Trophoblast cell (in vitro differentiated cells and primary cell): ENCODE results near the gene NHERF1.

ENCODE experiments used
- DNase-seq, 2 donors: peaks; one replicate each; pipeline ENCODE4 v3.0.0-alpha.2; 2016
- H2AFZ ChIP-seq: 2 replicates; pipeline ENCODE4 v1.6.1; 2013; ENCODE audit warnings: low read length, moderate library complexity, mild to moderate bottlenecking; ENCODE audit not compliant: insufficient read depth, poor library complexity
- H2AK5ac ChIP-seq: 2 replicates; pipeline ENCODE4 v1.6.1; 2013; ENCODE audit warnings: mild to moderate bottlenecking, low read length
- H2BK120ac ChIP-seq: 2 replicates; pipeline ENCODE4 v1.6.1; 2013; ENCODE audit warnings: low read length, mild to moderate bottlenecking, moderate library complexity; ENCODE audit not compliant: insufficient read depth, poor library complexity
- H2BK12ac ChIP-seq: 2 replicates; pipeline ENCODE4 v1.6.1; 2013; ENCODE audit warnings: mild to moderate bottlenecking, low read length, moderate library complexity
- H2BK5ac ChIP-seq: 2 replicates; pipeline ENCODE4 v1.6.1; 2013; ENCODE audit warnings: low read length, low read depth, moderate library complexity, mild to moderate bottlenecking; ENCODE audit not compliant: poor library complexity
- H3K14ac ChIP-seq: 2 replicates; pipeline ENCODE4 v1.6.1; 2013; ENCODE audit warnings: mild to moderate bottlenecking, low read length
- H3K18ac ChIP-seq: 2 replicates; pipeline ENCODE4 v1.6.1; 2013; ENCODE audit warnings: mild to moderate bottlenecking, low read length
- H3K23ac ChIP-seq: 2 replicates; pipeline ENCODE4 v1.6.1; 2013; ENCODE audit warnings: low read length
- H3K27ac ChIP-seq: 2 replicates; pipeline ENCODE4 v1.5.1; 2013; ENCODE audit warnings: low read depth, mild to moderate bottlenecking, inconsistent platforms, low read length, moderate library complexity
- H3K27me3 ChIP-seq: 2 replicates; pipeline ENCODE4 v1.6.1; 2013; ENCODE audit warnings: inconsistent platforms, mild to moderate bottlenecking, low read length, moderate library complexity; ENCODE audit not compliant: insufficient read depth
- H3K36me3 ChIP-seq, 2 experiments: 1 replicate in 1 of 2; 2 replicates in 1 of 2; pipeline ENCODE4 v1.6.1; 2013; ENCODE audit warnings: low read length in 2 of 2, mild to moderate bottlenecking in 2 of 2, moderate library complexity in 1 of 2; ENCODE audit not compliant: insufficient read depth in 2 of 2, control insufficient read depth in 1 of 2
- H3K4ac ChIP-seq: 2 replicates; pipeline ENCODE4 v1.6.1; 2013; ENCODE audit warnings: low read depth, mild to moderate bottlenecking, low read length, moderate library complexity
- H3K4me1 ChIP-seq, 2 experiments: 1 replicate in 1 of 2; 2 replicates in 1 of 2; pipeline ENCODE4 v1.6.1; 2013; ENCODE audit warnings: low read length in 2 of 2, mild to moderate bottlenecking in 2 of 2, moderate library complexity in 1 of 2; ENCODE audit not compliant: insufficient read depth in 2 of 2, control insufficient read depth in 1 of 2
- H3K4me2 ChIP-seq: 2 replicates; pipeline ENCODE4 v1.6.1; 2013; ENCODE audit warnings: inconsistent platforms, mild to moderate bottlenecking, low read length, moderate library complexity
- H3K4me3 ChIP-seq: 2 replicates; pipeline ENCODE4 v1.5.1; 2013; ENCODE audit warnings: mild to moderate bottlenecking, low read depth, low read length, inconsistent platforms
- H3K79me1 ChIP-seq: one replicate; pipeline ENCODE4 v1.6.1; 2013; ENCODE audit warnings: low read length
- H3K79me2 ChIP-seq: 2 replicates; pipeline ENCODE4 v1.6.1; 2013; ENCODE audit warnings: low read length, mild to moderate bottlenecking; ENCODE audit not compliant: control insufficient read depth, insufficient read depth, poor library complexity
- H3K9ac ChIP-seq: 2 replicates; pipeline ENCODE4 v1.6.1; 2013; ENCODE audit warnings: mild to moderate bottlenecking, low read length
- H3K9me3 ChIP-seq: 2 replicates; pipeline ENCODE4 v1.6.1; 2013; ENCODE audit warnings: low read depth, mild to moderate bottlenecking, control low read depth, inconsistent platforms, low read length; ENCODE audit not compliant: insufficient read depth
- H4K12ac ChIP-seq: 2 replicates; pipeline ENCODE4 v1.6.1; 2013; ENCODE audit warnings: low read depth, mild to moderate bottlenecking, low read length, moderate library complexity
- H4K8ac ChIP-seq: 2 replicates; pipeline ENCODE4 v1.6.1; 2013; ENCODE audit warnings: low read depth, mild to moderate bottlenecking, low read length, moderate library complexity
- H4K91ac ChIP-seq: one replicate; pipeline ENCODE4 v1.6.1; 2013; ENCODE audit warnings: low read depth, mild to moderate bottlenecking, low read length, moderate library complexity
- WGBS: extraction: QIAGEN DNeasy Blood & Tissue Kit; methylation state at CpG from one replicate; pipeline ENCODE4 v1.1.7; 2013; ENCODE audit warnings: missing lambda C conversion rate; ENCODE audit not compliant: insufficient read length, insufficient coverage; ENCODE audit errors: extremely low coverage; 5-methylcytosine and 5-hydroxymethylcytosine counted together

The NHERF1 gene

GRCh38 chr17:74723891-74724290, 24.5 kb upstream of the NHERF1 start:
- Histone ChIP-seq H3K79me2 (no peaks in the 10 kb centered on the region), H4K12ac (no peak overlapping the region), H4K8ac (no peak overlapping the region), H3K36me3 (no peaks in the 10 kb centered on the region), H4K91ac (no peak overlapping the region), H3K9ac (no peak overlapping the region), H2AK5ac (no peak overlapping the region), H3K4ac (no peak overlapping the region), H3K4me2 (no peak overlapping the region), H3K14ac (no peak overlapping the region), H3K27me3 (no peaks in the 10 kb centered on the region), H3K9me3 (peaks cover 2% of the 10 kb centered on the region), H3K79me1 (no peaks in the 10 kb centered on the region), H2AFZ (no peak overlapping the region), H3K18ac (no peak overlapping the region), H3K27ac (no peak overlapping the region), H2BK120ac (no peak overlapping the region), H2BK12ac (no peak overlapping the region), H3K23ac (no peak overlapping the region), H3K4me1 (no peaks in the 10 kb centered on the region), H3K4me3 (no peak overlapping the region), H2BK5ac (no peak overlapping the region)
- WGBS = no CpG with 5 or more reads among the region's 5 CpGs
- no peak for DNase-seq

DNA sequence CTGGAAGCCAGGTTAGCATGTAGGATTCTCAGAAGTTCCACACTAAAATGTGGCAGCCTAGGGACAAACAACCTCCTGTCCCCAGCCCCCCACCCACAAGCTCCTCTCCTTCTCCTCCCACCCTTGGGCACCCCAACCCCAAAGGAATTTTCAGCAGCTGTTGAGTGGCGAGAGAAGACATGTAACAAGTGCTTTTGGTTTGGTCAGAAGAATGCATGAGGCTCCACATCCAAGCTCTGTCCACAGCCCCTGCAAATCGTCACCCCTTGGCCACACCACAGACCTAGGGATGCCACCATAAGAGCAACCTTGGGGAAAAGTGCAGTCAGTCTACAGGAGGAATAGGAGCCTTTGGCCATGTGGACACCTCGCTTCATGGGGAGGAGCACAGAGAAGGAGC, 23.3 kb upstream of the NHERF1 start:
- WGBS = no CpG with 5 or more reads among the region's 3 CpGs
- no peak overlapping the region for H3K4me3 ChIP-seq
- no peak overlapping the region for H3K18ac ChIP-seq
- no peak overlapping the region for H4K8ac ChIP-seq
- no peak overlapping the region for H3K9ac ChIP-seq
- H3K9me3 ChIP-seq = no peaks in the 10 kb centered on the region
- no peak overlapping the region for H2BK5ac ChIP-seq
- H2AK5ac ChIP-seq = no peak overlapping the region
- H3K4ac ChIP-seq = no peak overlapping the region
- H4K91ac ChIP-seq = no peak overlapping the region
- no peaks in the 10 kb centered on the region for H3K79me1 ChIP-seq
- no peak overlapping the region for H4K12ac ChIP-seq
- no peak overlapping the region for H3K14ac ChIP-seq
- H3K4me1 ChIP-seq = no peaks in the 10 kb centered on the region
- H3K4me2 ChIP-seq = no peak overlapping the region
- no peaks in the 10 kb centered on the region for H3K79me2 ChIP-seq
- no peak overlapping the region for H2BK120ac ChIP-seq
- no peak overlapping the region for H3K27ac ChIP-seq
- no peak overlapping the region for H2AFZ ChIP-seq
- H3K27me3 ChIP-seq = no peaks in the 10 kb centered on the region
- no peak overlapping the region for H3K23ac ChIP-seq
- no peak overlapping the region for H2BK12ac ChIP-seq
- no peaks in the 10 kb centered on the region for H3K36me3 ChIP-seq
- DNase-seq = no peak

GRCh38 chr17:74728033-74728701, 20.3 kb upstream of the NHERF1 start:
- Histone ChIP-seq H3K36me3 (no peaks in the 10 kb centered on the region), H3K4me1 (no peaks in the 10 kb centered on the region), H2AK5ac (no peak overlapping the region), H3K9ac (no peak overlapping the region), H3K79me1 (no peaks in the 10 kb centered on the region), H3K27ac (no peak overlapping the region), H3K9me3 (peaks cover 5% of the 10 kb centered on the region), H2BK12ac (no peak overlapping the region), H4K8ac (no peak overlapping the region), H3K14ac (no peak overlapping the region), H4K91ac (no peak overlapping the region), H3K4me3 (no peak overlapping the region), H3K4ac (no peak overlapping the region), H3K18ac (no peak overlapping the region), H3K4me2 (no peak overlapping the region), H2BK5ac (no peak overlapping the region), H2BK120ac (no peak overlapping the region), H3K23ac (no peak overlapping the region), H2AFZ (no peak overlapping the region), H3K27me3 (no peaks in the 10 kb centered on the region), H3K79me2 (no peaks in the 10 kb centered on the region), H4K12ac (no peak overlapping the region)
- DNase-seq = no peak
- WGBS = no CpG with 5 or more reads among the region's 3 CpGs

DNA sequence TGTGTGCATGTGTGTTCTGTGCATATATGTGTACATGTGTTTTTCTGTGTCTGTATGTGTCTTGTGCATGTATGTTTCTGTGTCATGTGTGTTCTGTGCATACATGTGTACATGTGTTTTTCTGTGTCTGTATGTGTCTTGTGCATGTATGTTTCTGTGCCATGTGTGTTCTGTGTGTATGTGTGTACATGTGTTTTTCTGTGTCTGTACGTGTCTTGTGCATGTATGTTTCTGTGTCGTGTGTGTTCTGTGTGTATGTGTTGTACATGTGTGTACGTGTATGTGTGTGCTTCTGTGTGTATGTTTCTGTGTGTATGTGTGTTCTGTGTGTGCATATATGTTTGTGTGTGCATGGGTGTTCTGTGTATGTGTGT, 19.7 kb upstream of the NHERF1 start:
- H4K8ac ChIP-seq = no peak overlapping the region
- H3K14ac ChIP-seq = no peak overlapping the region
- H4K12ac ChIP-seq = no peak overlapping the region
- peaks cover 7% of the 10 kb centered on the region for H3K9me3 ChIP-seq
- no peak overlapping the region for H4K91ac ChIP-seq
- no peak overlapping the region for H2AFZ ChIP-seq
- no peak overlapping the region for H2BK5ac ChIP-seq
- no peaks in the 10 kb centered on the region for H3K79me2 ChIP-seq
- no peak overlapping the region for H3K23ac ChIP-seq
- no CpG with 5 or more reads among the region's 3 CpGs for WGBS
- H2BK120ac ChIP-seq = no peak overlapping the region
- H3K4ac ChIP-seq = no peak overlapping the region
- H3K79me1 ChIP-seq = no peaks in the 10 kb centered on the region
- DNase-seq = no peak
- no peak overlapping the region for H2AK5ac ChIP-seq
- no peak overlapping the region for H3K4me2 ChIP-seq
- no peak overlapping the region for H3K4me3 ChIP-seq
- H3K27me3 ChIP-seq = no peaks in the 10 kb centered on the region
- no peak overlapping the region for H3K18ac ChIP-seq
- no peak overlapping the region for H3K9ac ChIP-seq
- H3K36me3 ChIP-seq = no peaks in the 10 kb centered on the region
- no peak overlapping the region for H2BK12ac ChIP-seq
- no peaks in the 10 kb centered on the region for H3K4me1 ChIP-seq
- no peak overlapping the region for H3K27ac ChIP-seq
